Dermis blood vessel endothelial cell (primary cell): ENCODE measurements around the gene INPP5D. TPM values are rescaled to one million over a fixed set of nuclear protein-coding genes. Genes with fewer than 3 reads are reported as not detected.

Experiments used
- DNase-seq: peaks from one replicate; pipeline ENCODE4 v3.0.0; 2010
- total RNA-seq: library from RNA; depleted of rRNA; stranded (reverse); fragments of >200 nt; gene quantifications from 2 replicates; pipeline ENCODE4 v1.2.3, GENCODE V29; 2014

INPP5D gene
- total RNA-seq, 1 donor from 2014 or later: 45.3 TPM

- DNase-seq: no peak
These were observed 153.8 kb downstream of the INPP5D start for GRCh38 chr2:233213975-233214374.

- no peak for DNase-seq
These were observed 157.8 kb downstream of the INPP5D start for GRCh38 chr2:233217892-233218377.

GRCh38 chr2:233218836-233219235, 158.7 kb downstream of the INPP5D start:
- DNase-seq: no peak

- no peak for DNase-seq
These were observed 159.7 kb downstream of the INPP5D start for GRCh38 chr2:233219848-233220247.

GRCh38 chr2:233221378-233222063, 161.4 kb downstream of the INPP5D start:
- DNase-seq: no peak

GRCh38 chr2:233223059-233223894, 163.1 kb downstream of the INPP5D start:
- no peak for DNase-seq

GRCh38 chr2:233225230-233226068, 165.3 kb downstream of the INPP5D start:
- DNase-seq: no peak

- DNase-seq: no peak
These were observed 166.4 kb downstream of the INPP5D start for GRCh38 chr2:233226511-233227031.

- no peak for DNase-seq
These were observed 167.3 kb downstream of the INPP5D start for GRCh38 chr2:233227346-233227978.

- DNase-seq: no peak
These were observed 168.2 kb downstream of the INPP5D start for GRCh38 chr2:233228376-233228775.

- DNase-seq: no peak
These were observed 173.6 kb downstream of the INPP5D start for GRCh38 chr2:233233618-233234230.

- DNase-seq: no peak
These were observed 174.1 kb downstream of the INPP5D start for GRCh38 chr2:233234264-233234663.

- no peak for DNase-seq
These were observed 174.9 kb downstream of the INPP5D start for GRCh38 chr2:233234996-233235395.

GRCh38 chr2:233235977-233236376, 175.8 kb downstream of the INPP5D start:
- no peak for DNase-seq

- no peak for DNase-seq
These were observed 176.9 kb downstream of the INPP5D start for GRCh38 chr2:233236820-233237589.

- no peak for DNase-seq
These were observed 180.8 kb downstream of the INPP5D start for GRCh38 chr2:233240897-233241296.

GRCh38 chr2:233241803-233242202, 181.7 kb downstream of the INPP5D start:
- no peak for DNase-seq

- no peak for DNase-seq
These were observed 182.2 kb downstream of the INPP5D start for GRCh38 chr2:233242231-233242927.

GRCh38 chr2:233243348-233243747, 183.2 kb downstream of the INPP5D start:
- DNase-seq: no peak

- DNase-seq: no peak
These were observed 184.7 kb downstream of the INPP5D start for GRCh38 chr2:233244818-233245217.
